HG03064 (cell line): ENCODE measurements around the gene MDN1.
A peak's percentile ranks its signal among the peaks of the same experiment; 100 is the strongest.
"Not testable (repeated sequence)": the region's sequence is repeated elsewhere in the genome, so short reads cannot be mapped to it uniquely, and the experiment has no call there.

ENCODE experiments used
- ATAC-seq: cut with Tn5 transposase; IDR thresholded peaks from one replicate; pipeline ENCODE4 v1.9.1; 2021; ENCODE audit warnings: low read depth; ENCODE audit not compliant: unreplicated experiment

The MDN1 gene

DNA sequence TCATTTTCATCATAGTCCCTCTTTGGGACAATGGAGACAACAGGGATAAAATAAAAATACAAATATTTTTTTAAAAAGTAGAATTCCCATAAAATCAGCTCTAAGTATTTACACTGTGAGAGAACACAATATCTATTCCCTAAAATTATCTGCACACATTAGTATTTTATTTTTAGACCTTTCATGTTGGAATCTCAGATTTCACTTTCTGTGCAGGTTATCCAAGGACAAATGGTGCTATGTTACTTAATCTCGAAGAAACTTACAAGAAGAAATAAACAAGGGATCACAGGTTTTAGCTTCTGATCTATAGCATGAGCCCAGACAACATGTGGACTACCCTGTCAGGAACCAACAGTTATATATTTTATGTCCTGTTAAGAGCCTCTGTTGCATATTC lies 158.0 kb downstream of the MDN1 start:
- no peak for ATAC-seq

DNA sequence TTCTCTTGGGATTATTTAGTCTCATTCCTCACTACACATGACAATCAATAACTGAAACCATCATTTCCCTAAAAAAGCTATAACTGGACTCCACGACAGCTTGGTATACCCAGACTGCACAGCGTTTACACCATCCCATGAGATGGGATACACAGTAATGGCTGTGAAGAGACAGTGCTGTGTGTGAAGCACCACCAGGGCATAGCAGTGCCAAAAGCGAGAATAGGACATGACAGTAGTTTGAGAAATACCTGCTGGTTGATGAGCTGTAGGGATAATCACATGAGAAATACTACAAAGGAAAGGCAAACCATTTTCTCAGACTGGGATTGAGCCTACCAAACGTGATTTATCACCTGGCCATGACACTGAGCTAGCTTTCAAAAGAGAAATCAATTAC lies 158.6 kb downstream of the MDN1 start:
- no peak for ATAC-seq

DNA sequence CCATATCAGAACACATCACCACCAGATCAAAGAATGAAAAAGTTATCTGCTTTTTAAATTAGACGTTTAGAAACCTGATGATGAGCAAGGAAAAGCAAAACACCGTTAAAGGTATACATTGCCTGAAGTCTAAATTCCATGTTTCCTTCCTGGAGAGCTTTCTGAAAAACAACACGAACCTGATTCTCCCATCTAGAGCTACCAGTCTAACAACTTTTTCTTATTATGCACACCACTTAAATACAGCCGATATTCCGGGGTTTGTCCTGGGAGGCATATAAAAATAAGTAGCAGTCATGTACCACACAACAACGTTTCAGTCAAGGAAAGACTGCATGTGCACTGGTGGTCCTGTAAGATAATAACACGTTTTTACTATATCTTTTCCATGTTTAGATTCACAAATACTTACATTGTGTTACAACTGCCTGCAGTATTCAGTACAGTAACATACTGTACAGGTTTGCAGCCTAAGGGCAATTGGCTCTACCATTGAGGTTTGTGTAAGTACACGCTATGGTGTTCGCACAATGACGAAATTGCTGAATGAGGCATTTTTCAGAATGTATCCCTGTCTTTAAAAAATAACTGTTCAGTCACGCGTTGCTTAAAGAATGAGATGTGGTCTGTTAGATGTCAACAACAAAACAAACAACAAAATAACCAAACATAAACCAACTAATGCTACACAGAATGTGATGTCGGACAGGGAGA lies 162.0 kb downstream of the MDN1 start:
- no peak for ATAC-seq

GRCh38 chr6:89655122-89655521 lies 164.5 kb downstream of the MDN1 start:
- no peak for ATAC-seq

DNA sequence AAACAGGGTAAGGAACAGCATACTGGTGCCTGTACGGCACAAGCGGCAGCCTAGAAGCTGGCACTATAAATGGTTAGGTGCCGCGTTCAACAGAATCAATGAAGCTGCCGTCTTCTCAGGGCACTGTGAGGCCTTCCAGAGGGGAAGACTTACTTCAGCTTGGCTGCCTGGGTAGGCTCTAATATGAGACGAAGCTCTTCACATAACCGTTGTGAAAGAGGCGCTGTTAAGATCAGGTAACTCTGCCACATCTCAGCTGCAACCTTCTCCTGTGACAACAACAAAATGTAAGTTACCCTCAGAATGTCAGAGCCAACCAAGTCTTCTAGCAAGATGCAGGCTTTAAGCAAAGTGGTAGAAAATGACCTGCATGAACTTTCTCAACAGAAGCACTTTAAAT lies 169.0 kb downstream of the MDN1 start:
- no peak for ATAC-seq

DNA sequence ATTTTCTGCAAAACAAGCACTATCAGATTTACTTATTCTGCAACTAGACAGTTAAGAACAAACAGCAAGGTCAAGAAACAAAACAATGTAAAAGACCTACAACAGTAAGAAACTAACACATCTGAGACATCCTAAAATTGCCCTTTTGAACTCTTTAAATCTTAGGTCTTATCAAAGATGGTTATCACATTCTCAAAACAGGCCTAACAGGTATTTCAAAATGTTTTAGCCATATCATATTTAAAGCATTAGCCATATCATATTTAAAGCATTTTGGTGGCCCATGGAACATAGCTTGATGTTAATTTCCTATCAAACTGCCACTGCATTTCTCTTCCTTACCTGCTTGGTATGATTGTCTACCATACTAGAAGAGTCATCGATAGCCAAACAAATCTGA lies 169.9 kb downstream of the MDN1 start:
- ATAC-seq, result no peak

GRCh38 chr6:89644864-89645263 lies 174.7 kb downstream of the MDN1 start:
- ATAC-seq, result no peak

DNA sequence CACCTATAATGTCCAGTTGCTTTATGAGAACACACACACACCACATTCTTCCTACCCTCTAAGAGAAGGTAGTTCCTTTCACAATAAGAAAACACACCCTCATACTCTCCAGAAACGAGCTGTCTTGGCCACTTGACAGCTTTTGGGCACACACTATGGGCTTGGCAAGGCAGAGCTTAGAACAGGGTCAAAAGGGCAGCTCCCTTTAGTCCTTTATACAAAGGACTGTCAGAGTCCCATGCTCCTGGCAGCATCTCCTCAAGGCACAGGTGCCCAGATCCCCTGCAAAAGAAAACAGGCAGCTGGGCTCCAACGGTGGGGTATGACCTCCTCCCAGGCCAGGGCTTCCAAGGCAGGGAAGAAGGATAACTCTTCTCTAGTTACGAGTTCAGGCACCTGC lies 176.2 kb downstream of the MDN1 start:
- no peak for ATAC-seq

DNA sequence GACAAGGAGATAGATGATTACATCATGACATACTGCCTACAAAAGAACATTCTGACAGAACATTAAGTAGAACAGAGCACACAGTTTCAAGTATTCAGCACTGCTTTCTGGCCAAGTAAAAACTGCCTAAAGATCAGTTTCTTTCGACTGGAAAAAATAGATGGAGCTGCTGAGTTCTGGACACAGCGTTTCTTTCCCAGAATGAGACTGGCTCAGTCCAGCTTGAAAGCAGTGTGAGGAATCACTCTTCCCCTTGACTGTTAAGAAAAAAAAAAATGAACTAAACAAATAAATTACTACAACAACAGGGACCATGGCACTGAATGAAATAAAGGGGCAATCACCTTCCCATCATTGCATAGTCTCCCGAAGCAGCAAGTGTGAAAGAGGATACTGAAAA lies 176.6 kb downstream of the MDN1 start:
- no peak for ATAC-seq

DNA sequence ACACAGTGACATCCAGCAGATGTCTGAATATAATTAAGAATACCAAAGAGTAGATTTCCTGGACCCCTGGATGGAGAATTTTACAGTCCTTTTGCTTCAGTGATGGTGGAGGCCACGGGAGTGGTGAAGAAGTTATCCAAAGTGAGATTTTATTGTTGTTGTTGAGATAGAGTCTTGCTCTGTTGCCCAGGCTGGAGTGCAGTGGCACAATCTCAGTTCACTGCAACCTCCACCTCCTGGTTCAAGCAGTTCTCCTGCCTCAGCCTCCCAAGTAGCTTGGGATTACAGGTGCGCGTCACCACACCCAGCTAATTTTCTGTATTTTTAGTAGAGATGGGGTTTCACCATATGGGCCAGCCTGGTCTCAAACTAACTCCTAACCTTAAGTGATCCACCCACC lies 178.0 kb downstream of the MDN1 start:
- ATAC-seq, result not testable (repeated sequence)

- no peak for ATAC-seq
Measured at GRCh38 chr6:89640804-89641203, 178.8 kb downstream of the MDN1 start.

DNA sequence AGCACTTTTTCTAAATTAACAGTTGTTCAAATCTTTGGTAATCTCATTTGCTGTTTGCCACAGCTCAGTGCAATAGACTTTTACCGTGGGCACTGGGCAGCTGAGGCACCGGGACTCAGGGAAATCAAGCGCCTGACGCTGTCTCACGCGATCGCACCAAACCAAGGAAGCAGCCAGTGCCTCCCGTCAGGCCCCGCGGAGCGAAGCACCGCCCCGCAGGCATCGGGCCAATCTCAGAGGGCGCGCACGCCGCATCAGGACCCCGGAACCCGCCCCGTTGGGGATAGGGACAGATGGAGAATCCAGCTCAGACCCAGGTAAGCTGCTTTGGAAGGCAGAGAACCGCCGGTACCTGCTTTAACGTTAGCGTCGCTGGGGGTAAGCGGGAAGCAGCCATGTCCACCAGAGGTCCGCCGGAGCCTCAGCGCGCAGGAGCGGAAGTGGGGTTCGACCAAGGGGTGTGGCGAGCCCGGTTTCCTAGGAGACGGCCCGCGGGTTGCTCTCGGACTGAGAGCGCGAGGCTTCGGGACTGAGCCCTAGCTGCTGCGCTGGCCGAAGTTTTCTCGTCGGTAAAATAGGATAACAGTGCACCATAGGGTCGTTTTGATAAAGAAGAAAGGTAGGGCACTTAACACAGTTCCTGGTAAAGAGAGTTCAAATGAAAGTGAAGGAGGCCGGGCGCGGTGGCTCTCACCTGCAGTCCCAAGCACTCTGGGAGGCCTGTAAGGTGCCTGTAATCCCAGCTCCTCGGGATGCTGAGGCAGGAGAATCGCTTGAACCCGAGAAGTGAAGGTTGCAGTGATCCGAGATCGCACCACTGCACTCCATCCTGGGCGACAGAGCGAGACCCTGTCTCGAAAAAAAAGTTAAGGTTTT lies 181.0 kb downstream of the MDN1 start, which contains the start of gene LYRM2:
Gene LYRM2, minus strand, starts transcription at position 428 of the 876 bp plus-strand sequence. Its CDS starts 31 bp downstream, at position 397.
- peak; percentile 99 for ATAC-seq

DNA sequence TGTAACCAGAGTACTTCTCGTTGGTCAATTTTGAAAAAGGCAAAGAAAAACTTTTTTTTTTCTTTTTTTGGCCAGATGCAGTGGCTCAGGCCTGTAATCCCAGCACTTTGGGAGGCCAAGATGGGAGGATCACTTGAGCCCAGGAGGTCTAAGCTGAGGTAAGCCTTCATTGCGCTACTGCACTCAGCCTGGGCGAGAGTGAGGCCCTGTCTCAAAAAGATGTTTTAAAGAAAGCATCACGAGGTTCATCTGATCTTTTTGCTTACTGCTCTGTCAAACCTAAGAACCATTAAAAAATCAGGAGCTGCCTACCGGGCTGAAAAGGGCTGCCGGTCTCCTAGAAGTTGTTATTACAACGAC lies 181.7 kb downstream of the MDN1 start:
- no peak for ATAC-seq

GRCh38 chr6:89636412-89636811 lies 183.2 kb downstream of the MDN1 start:
- not testable (repeated sequence) for ATAC-seq

DNA sequence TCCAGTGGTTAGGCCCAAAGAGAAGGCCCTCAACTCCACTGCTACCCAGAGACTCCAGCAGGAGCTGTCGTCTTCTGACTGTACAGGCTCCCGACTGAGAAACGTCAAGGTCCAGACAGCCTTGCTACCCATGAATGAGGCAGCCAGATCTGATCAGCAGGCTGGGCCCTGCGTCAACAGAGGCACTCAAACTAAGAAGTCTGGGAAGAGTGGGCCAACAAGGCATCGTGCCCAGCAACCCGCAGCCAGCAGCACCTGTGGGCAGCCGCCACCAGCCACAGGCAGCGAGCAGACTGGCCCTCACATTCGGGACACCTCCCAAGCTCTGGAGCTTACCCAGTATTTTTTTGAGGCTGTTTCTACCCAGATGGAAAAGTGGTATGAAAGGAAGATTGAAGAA lies 189.1 kb downstream of the MDN1 start:
- ATAC-seq, result no peak

- ATAC-seq, result no peak
Measured at GRCh38 chr6:89623749-89624148, 195.8 kb downstream of the MDN1 start.

GRCh38 chr6:89619567-89619966 lies 200.0 kb downstream of the MDN1 start:
- no peak for ATAC-seq

- ATAC-seq, result no peak
Measured at GRCh38 chr6:89618026-89618425, 201.6 kb downstream of the MDN1 start.

DNA sequence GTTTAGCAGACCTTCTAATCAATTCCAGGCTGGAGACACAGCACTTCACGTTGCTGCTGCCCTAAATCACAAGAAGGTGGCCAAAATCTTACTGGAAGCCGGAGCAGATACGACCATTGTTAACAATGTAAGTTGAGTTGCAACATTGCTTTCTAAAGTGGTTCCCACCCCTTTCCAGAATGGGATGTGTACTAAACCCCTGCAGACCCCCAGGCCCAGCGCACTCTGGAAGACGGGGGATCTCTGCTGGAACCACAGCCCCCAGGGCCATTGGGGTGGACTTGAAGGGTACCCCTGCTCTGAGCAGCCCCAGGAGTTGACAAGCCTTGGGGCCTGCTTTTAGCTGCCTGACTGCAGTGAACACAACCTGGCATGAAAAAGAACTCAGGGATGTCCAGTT lies 203.1 kb downstream of the MDN1 start:
- no peak for ATAC-seq

DNA sequence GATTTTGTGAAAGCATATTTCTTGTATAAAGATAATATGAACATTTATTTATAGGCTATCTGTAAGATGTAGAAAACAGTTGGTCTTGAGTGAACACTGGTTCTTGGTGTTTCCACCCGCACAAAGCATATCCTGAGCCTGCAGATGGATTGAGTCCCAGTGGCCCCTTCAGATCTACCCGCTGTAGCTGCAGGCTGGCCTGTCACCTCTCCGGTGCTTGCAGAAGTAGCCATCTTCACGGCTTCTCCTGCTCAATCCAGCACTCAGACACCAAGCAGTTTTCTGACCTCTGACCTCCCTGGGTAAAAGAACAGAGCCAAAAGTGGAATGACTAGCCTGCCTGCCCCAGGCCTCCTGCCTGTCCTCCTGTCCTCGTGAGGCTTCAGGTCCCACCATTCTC lies 203.7 kb downstream of the MDN1 start:
- ATAC-seq, result no peak

DNA sequence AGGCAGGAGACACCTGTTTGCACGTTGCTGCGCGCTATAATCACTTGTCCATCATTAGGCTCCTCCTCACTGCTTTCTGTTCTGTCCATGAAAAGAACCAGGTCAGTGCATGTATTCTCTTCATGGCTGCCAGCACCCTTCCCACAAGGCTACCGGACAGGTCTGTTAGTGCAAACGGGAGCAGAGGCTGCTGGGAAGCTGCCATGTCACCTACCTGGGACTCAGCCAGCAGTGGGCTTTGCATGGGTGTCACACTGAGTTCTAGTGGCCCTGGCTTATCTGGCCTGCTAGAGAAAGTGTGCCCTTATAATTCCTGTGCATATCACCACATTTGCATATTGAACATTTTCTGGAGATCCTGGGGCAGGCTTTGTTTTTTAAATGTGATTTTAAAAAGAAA lies 205.8 kb downstream of the MDN1 start:
- no peak for ATAC-seq

GRCh38 chr6:89612121-89612520 lies 207.5 kb downstream of the MDN1 start:
- no peak for ATAC-seq
